HL-60 (cell line): ENCODE measurements around the gene MYMX.

Experiments
- CTCF ChIP-seq: IDR thresholded peaks from one replicate; pipeline ENCODE4 v1.5.1; 2011; ENCODE audit warnings: low read length, control low read depth, inconsistent platforms; ENCODE audit not compliant: insufficient read depth
- GABPA ChIP-seq: IDR thresholded peaks from 2 replicates; pipeline ENCODE4 v1.6.1; 2012; ENCODE audit warnings: low read depth
- POLR2AphosphoS5 ChIP-seq: IDR thresholded peaks from 2 replicates; pipeline ENCODE4 v1.6.1; 2012; ENCODE audit warnings: low read depth
- REST ChIP-seq: IDR thresholded peaks from 2 replicates; pipeline ENCODE4 v1.6.1; 2012; ENCODE audit warnings: low read depth; ENCODE audit not compliant: insufficient replicate concordance
- SPI1 ChIP-seq: IDR thresholded peaks from 2 replicates; pipeline ENCODE4 v1.6.1; 2012; ENCODE audit warnings: low read depth, mild to moderate bottlenecking, borderline replicate concordance

GRCh38 chr6:44177691-44178423 is 38.9 kb upstream of the MYMX start:
- TF ChIP-seq POLR2AphosphoS5 (no peak), CTCF (no peak), GABPA (no peak), REST (no peak), SPI1 (no peak)
